ENCODE measurements around the gene PCGF3.

DNA sequence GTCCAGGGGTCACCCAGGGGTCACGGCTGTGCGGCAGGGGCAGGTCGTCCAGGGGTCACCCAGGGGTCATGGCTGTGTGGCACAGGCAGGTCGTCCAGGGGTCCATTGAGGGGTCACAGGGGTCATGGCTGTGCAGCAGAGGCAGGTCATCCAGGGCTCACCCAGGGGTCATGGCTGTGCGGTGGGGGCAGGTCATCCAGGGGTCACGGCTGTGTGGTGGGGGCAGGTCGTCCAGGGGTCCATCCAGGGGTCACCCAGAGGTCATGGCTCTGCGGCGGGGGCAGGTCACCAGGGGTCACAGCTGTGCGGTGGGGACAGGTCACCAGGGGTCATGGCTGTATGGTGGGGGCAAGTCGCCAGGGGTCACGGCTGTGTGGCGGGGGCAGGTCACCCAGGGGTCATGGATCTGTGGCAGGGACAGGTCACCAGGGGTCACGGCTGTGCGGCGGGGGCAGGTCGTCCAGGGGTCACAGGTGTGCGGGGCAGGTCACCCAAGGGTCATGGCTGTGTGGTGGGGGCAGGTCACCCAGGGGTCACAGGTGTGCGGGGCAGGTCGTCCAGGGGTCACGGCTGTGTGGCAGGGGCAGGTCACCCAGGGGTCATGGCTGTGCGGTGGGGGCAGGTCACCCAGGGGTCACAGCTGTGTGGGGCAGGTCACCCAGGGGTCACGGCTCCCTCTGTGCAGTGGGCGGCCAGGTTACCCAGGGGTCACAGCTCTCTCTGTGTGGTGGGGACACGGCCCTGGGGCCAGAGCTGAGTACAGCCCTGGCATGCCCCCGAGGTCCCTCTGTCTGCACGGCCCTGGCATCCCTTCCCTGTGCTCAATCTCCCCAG is 47.6 kb upstream of the PCGF3 start:
- no peak for TF ChIP-seq YY1 (IDR thresholded peaks at IDR 0.05; ENCODE audit: insufficient read depth, insufficient read length)
- no peak for TF ChIP-seq ZNF274 (IDR thresholded peaks at IDR 0.05; ENCODE audit: low read depth, low read length)
- TF ChIP-seq SUZ12 (IDR thresholded peaks at IDR 0.05; ENCODE audit: extremely low read depth, insufficient read depth, insufficient read length): no peak
